D341Med (cell line): ENCODE results near the gene CCL2.
"Not testable (repeated sequence)": the region's sequence is repeated elsewhere in the genome, so short reads cannot be mapped to it uniquely, and the experiment has no call there.

ENCODE experiments used
- DNase-seq: peaks from one replicate; pipeline ENCODE4 v3.0.0; 2012; ENCODE audit warnings: low spot score

The CCL2 gene

DNA sequence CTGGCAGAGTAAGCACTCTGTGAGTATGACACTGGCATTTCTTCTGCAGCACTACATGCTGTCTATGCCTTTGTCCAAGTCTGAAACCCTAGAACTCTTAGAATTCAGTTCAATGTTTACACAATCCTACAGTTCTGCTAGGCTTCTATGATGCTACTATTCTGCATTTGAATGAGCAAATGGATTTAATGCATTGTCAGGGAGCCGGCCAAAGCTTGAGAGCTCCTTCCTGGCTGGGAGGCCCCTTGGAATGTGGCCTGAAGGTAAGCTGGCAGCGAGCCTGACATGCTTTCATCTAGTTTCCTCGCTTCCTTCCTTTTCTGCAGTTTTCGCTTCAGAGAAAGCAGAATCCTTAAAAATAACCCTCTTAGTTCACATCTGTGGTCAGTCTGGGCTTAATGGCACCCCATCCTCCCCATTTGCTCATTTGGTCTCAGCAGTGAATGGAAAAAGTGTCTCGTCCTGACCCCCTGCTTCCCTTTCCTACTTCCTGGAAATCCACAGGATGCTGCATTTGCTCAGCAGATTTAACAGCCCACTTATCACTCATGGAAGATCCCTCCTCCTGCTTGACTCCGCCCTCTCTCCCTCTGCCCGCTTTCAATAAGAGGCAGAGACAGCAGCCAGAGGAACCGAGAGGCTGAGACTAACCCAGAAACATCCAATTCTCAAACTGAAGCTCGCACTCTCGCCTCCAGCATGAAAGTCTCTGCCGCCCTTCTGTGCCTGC lies at the start of gene CCL2:
CCL2 (plus strand) TSS at position 635 of the 730 bp plus-strand sequence; CDS start at position 700, 65 bp downstream.
- no peak for DNase-seq

- DNase-seq = no peak
Measured at GRCh38 chr17:34205401-34205800, 49.7 kb upstream of the CCL2 start.

DNA sequence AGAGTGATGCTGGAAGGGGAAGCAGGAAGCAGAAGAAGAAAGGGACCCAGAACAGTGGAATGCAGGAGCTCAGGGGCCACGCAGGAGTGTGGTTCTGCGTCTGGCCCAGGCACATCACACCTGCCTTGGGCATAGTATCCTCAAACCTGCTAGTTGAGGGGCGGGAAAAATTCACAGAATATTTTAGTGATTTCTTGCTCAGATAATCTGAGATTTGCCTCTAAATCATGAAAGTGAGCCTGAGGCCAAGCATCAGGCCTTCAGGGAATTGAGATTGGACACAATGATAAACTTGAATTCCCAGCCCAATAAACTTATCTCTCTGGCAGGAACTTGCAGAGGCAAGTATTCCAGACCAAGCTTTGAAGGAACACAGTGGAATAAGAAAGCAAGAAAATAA lies 48.5 kb upstream of the CCL2 start:
- DNase-seq = no peak

- no peak for DNase-seq
Measured at GRCh38 chr17:34207572-34207971, 47.5 kb upstream of the CCL2 start.

GRCh38 chr17:34218748-34219147 lies 36.3 kb upstream of the CCL2 start:
- no peak for DNase-seq

GRCh38 chr17:34219405-34219804 lies 35.7 kb upstream of the CCL2 start:
- no peak for DNase-seq

GRCh38 chr17:34220045-34220751 lies 34.9 kb upstream of the CCL2 start:
- no peak for DNase-seq

DNA sequence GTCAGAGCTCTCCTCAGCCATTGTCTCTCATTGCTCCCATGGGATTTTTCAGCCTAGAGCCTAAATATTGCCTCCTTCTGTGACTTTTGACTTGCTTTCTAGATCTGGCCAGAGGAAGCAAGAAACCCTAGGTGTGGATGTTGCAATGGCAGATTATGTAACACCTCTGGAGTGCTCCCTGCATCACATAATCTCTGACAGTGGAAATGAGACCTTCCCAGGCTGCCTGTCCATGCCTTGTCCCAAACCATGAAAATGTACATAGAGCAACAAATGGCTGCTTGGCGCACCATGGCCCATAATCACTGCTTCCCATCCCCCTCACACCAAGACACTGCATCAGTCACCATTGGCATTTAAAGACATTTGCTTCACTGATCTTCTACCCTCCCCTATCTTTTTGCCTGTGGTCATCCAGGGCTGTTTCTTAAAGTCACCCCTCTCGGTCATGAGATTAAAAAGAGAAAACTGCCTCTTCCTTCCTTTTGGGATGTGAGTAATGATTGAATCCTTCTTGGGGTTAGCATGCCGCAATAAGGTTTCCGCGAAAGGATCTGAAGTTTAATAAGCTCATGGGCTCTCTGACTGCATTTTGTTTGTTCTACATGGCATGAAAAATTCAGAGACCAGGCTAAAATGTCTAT lies 34.2 kb upstream of the CCL2 start:
- no peak for DNase-seq

DNA sequence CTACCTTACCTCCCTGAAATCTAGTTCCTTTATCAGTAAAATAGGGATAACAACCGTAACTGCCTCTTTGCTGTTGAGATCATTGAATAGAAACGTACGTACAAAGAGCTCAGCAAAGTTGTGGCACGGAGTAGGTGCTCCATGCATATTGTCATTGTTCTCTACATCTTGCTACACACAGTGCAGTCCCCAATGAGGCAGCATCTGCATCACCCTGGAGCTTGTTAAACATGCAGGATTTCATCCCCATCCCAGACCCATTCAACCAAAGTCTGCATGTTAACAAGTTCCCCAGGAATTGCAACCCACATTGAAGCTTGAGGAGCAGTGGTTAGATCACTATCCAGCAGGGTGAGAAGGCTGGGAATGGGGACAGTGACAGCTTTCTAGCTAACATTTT lies 33.7 kb upstream of the CCL2 start:
- no peak for DNase-seq

DNA sequence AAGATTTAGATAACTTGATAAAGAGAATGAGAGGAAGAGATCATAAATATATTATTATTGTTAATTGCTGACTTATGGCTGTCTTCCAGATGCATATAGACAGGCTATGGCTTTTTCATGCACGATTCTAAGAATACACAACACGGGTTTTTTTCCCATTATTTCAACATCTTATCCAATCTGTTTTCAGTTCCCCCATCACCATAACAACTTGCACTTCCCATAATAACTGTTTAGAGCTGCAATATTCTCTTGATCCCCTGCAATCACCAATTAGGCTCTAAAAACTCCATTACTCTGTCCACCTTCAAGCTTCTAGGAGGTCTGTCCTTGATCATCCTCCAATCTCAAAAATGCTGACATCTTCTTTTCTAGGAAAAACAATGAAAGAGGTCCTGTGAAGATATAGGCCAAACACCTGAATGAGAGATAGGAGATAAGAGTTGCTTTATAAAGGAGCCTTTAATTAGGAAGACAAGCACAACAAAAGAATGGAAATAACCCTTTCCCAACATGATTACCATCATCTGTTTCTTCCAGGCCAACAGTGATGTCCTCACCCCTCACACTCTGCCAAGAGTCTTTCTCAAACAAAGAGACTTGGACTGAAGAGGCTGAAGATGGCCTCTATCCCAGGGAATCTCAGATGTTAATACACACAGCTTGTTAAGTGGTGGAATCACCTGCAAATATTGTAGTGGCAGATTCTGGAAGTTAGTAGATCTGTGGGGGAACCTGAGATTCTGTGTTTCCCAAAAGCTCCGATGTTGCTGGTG lies 32.2 kb upstream of the CCL2 start:
- no peak for DNase-seq

DNA sequence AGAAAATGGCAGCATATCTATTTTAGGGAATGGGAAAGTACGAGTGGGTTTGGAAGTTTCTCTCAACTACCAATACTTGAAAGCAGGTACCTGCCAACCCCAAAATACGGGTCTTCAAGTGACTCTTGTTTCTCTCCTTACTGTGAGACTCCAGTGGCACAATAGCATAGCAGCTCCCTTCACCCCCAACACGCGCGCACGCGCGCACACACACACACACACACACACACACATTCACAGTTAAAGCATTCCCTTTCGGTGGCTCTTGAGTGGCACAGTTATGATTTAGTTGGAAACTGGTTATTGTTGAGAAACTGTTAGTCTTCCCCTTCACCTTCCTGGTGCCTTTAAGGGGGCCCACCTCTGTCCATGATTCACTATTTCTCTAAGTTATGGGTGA lies 30.0 kb upstream of the CCL2 start:
- DNase-seq = no peak

GRCh38 chr17:34226011-34226743 lies 28.9 kb upstream of the CCL2 start:
- no peak for DNase-seq

- DNase-seq = no peak
Measured at GRCh38 chr17:34226744-34227034, 28.4 kb upstream of the CCL2 start.

DNA sequence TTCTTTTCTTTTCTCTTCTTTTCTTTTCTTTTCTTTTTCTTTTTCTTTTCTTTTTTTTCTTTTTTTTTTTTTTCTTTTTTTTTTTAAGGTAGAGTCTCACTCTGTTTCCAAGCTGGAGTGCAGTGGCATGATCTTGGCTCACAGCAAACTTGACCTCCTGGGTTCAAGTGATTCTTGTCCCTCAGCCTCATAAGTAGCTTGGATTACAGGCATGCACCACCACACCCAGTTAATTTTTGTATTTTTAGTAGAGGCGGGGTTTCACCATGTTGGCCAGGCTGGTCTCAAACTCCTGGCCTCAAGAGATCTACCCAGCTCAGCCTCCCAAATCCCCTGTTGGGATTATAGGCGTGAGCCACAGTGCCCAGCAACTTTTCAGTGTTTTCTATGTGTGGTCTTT lies 27.8 kb upstream of the CCL2 start:
- DNase-seq = not testable (repeated sequence)

- no peak for DNase-seq
Measured at GRCh38 chr17:34227707-34228106, 27.4 kb upstream of the CCL2 start.

DNA sequence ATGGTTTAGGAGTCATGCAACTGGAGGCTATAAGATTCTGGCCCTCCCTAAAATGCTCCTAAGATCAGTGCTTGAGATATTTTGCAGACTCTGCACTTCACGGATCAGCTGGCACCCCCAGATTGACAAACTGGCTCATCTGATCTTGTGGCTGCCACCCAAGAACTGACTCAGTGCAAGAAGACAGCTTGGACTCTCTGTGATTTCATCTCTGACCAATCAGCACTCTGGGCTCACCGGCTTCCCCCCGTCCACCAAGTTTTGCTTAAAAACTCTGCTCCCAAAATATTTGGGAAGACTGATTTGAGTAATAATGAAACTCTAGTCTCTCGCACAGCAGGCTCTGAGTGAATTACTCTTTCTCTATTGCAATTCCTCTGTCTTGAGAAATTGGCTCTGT lies 26.3 kb upstream of the CCL2 start:
- DNase-seq = no peak

DNA sequence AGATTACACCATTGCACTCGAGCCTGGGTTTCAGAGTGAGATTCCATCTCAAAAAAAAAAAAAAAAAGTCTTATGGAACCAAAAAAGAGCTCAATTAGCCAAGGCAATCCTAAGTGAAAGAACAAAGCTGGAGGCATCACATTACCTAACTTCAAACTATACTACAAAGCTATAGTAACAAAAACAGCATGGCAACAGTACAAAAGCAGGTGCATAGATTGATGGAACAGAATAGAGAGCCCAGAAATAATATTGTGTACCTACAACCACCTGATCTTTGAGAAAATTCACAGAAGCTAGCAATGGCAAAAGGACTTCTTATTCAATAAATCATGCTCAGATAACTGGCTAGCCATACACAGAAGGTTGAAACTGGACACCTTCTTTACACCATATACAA lies 24.7 kb upstream of the CCL2 start:
- DNase-seq = no peak

- no peak for DNase-seq
Measured at GRCh38 chr17:34234616-34235015, 20.5 kb upstream of the CCL2 start.

GRCh38 chr17:34235389-34236028 lies 19.6 kb upstream of the CCL2 start:
- DNase-seq = no peak

GRCh38 chr17:34236281-34236892 lies 18.7 kb upstream of the CCL2 start:
- DNase-seq = no peak

- DNase-seq = no peak
Measured at GRCh38 chr17:34237458-34237857, 17.6 kb upstream of the CCL2 start.
